MCF 10A (cell line): ENCODE data around the gene ASAP2. TPM values are rescaled to one million over a fixed set of nuclear protein-coding genes. Genes with fewer than 3 reads are reported as not detected.

ENCODE experiments used
- BruUV-seq: library from RNA; stranded (reverse); fragments of 400-500 nt; replicated peaks from 2 replicates; lab custom pipeline; 2021; lab: Mats Ljungman, UMichigan
- CTCF ChIA-PET: fragments of 300-600 bp; sonication (Branson Sonifier 250); formaldehyde crosslinking; extraction: SDS; loops from one replicate; lab custom pipeline; 2021; ENCODE audit warnings: antibody characterized with exemption, inconsistent platforms; lab: Yijun Ruan, JAX
- POLR2A ChIA-PET: fragments of 300-600, 350-650 bp; sonication (Branson Sonifier 250); formaldehyde crosslinking; extraction: SDS; loops from one replicate; lab custom pipeline; 2020; ENCODE audit warnings: antibody characterized with exemption, inconsistent platforms; lab: Yijun Ruan, JAX
- DNase-seq: peaks from one replicate; pipeline ENCODE4 v3.0.0-alpha.2; 2018; ENCODE audit not compliant: unreplicated experiment
- H3K27ac Mint-ChIP-seq: one replicate; pipeline ENCODE4 v1.8.0; 2022; ENCODE audit warnings: mild to moderate bottlenecking, low read depth, mixed read lengths; ENCODE audit not compliant: unreplicated experiment
- H3K27me3 Mint-ChIP-seq: one replicate; pipeline ENCODE4 v1.8.0; 2022; ENCODE audit warnings: mixed read lengths; ENCODE audit not compliant: insufficient read depth, unreplicated experiment
- H3K36me3 Mint-ChIP-seq: one replicate; pipeline ENCODE4 v1.8.0; 2022; ENCODE audit warnings: mild to moderate bottlenecking, moderate library complexity, mixed read lengths; ENCODE audit not compliant: insufficient read depth, unreplicated experiment
- H3K4me1 Mint-ChIP-seq: one replicate; pipeline ENCODE4 v1.8.0; 2022; ENCODE audit warnings: mixed read lengths; ENCODE audit not compliant: insufficient read depth, unreplicated experiment
- H3K4me3 Mint-ChIP-seq: one replicate; pipeline ENCODE4 v1.8.0; 2022; ENCODE audit warnings: mild to moderate bottlenecking, moderate library complexity, mixed read lengths; ENCODE audit not compliant: unreplicated experiment
- H3K9me3 Mint-ChIP-seq: one replicate; pipeline ENCODE4 v1.8.0; 2022; ENCODE audit warnings: mixed read lengths; ENCODE audit not compliant: unreplicated experiment
- CTCF ChIP-seq: fragments of 200-600 bp; IDR thresholded peaks from one replicate; pipeline ENCODE4 v1.8.0; 2022; ENCODE audit warnings: antibody characterized with exemption, mild to moderate bottlenecking; ENCODE audit not compliant: unreplicated experiment
- intact Hi-C: fragments of 100-400 bp; cut with micrococcal nuclease; formaldehyde crosslinking; loops from 2 replicates; pipeline ENCODE4 v1.14.1; 2022
- total RNA-seq: library from RNA; stranded (reverse); gene quantifications from 2 replicates; pipeline ENCODE4 v1.2.3, GENCODE V29; 2022

ASAP2 gene
- total RNA-seq, 1 experiment from 2014 or later, result 80.8 TPM

DNA sequence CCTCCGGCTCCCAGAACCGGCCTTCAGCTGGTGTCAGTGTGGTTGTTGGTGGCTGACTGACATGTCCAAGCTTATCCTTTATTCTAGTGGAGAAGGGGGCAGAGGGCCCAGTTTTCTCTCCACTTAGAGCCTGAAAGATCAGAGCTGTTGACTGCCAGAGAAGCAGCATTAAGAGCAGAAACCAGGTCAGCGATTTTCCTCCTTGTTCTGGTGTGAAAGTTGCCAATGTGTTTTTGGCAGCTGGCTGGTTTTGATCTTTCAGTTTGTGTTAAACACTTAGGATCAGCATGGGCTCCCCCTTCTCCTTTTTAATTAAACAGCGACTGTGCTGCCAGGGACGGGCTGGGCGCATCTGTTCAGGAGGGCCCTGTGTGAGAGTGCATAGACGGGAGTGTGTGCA is 100.9 kb downstream of the ASAP2 start:
- BruUV-seq, result no TSS peak
- Mint-ChIP-seq H3K36me3 (peaks cover 10% of the 10 kb centered on the region), H3K27ac (peak overlapping the region; percentile 19), H3K4me1 (peaks cover 45% of the 10 kb centered on the region), H3K4me3 (no peak overlapping the region), H3K27me3 (no peaks in the 10 kb centered on the region), H3K9me3 (no peaks in the 10 kb centered on the region)
- ChIA-PET CTCF (no interaction called here), POLR2A (interaction anchor here (1.1 to 5.3 kb wide), 4 partner anchors 10 to 163 kb away, joined by 3 to 98 read pairs (median 4); no protein-coding TSS in a partner anchor)
- DNase-seq, result no peak
- no peak for TF ChIP-seq CTCF
- intact Hi-C loops, result no loop called here

DNA sequence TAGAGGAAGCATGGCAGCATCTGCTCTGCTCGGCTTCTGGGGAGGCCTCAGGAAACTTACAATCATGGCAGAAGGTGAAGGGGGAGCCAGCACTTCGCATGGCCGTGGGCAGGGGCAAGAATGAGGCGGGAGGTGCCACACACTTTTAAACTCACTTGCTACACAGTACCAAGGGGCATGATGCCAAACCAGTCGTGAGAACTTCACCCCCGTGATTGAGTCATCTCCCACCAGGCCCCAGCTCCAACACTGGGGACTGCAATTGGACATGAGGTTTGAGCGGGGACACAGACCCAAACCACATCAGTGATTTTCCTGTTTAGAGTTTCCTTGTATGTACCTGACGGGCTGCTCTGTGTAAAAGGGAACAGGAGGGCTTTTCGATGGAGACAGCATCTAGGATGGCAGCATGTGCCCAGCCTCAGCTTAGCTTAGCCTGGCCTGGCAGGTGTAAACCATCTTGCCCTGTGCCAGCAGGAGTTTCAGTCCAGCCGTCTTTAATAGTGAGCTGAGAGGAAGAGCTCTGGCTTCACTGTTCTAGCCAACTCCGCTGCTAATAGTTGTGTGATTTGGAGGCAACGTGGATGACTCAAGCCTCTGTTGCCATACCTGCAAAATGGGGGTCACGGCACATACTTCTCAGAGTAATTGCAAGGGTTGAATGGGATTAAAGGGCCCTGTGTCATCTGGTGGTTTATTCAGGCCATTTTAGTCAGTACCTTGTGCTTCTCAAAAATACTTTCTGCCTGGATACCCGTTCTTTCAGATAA is 101.8 kb downstream of the ASAP2 start:
- intact Hi-C loops, result no loop called here
- ChIA-PET CTCF (interaction anchor here (0.6 to 0.7 kb wide), 2 partner anchors 74 to 432 kb away, joined by 3 to 4 read pairs; no protein-coding TSS in a partner anchor), POLR2A (interaction anchor here (0.6 to 5.3 kb wide), 4 partner anchors 19 to 101 kb away, joined by 3 to 98 read pairs (median 25); partner anchors contain the start of gene ASAP2)
- Mint-ChIP-seq H3K27ac (no peak overlapping the region), H3K27me3 (no peaks in the 10 kb centered on the region), H3K4me1 (peaks cover 46% of the 10 kb centered on the region), H3K36me3 (peaks cover 12% of the 10 kb centered on the region), H3K9me3 (no peaks in the 10 kb centered on the region), H3K4me3 (no peak overlapping the region)
- TF ChIP-seq CTCF, result no peak
- peak; percentile 80 for DNase-seq
- no TSS peak for BruUV-seq

- no peaks in the 10 kb centered on the region for H3K9me3 Mint-ChIP-seq
- no peak overlapping the region for H3K4me3 Mint-ChIP-seq
- peaks cover 12% of the 10 kb centered on the region for H3K36me3 Mint-ChIP-seq
- H3K27me3 Mint-ChIP-seq, result no peaks in the 10 kb centered on the region
- H3K27ac Mint-ChIP-seq, result no peak overlapping the region
- intact Hi-C loops, result no loop called here
- H3K4me1 Mint-ChIP-seq, result peaks cover 46% of the 10 kb centered on the region
- no peak for DNase-seq
- ChIA-PET CTCF (interaction anchor here (0.5 to 2.0 kb wide), 7 partner anchors 36 to 610 kb away, joined by 3 to 7 read pairs (median 3); no protein-coding TSS in a partner anchor), POLR2A (interaction anchor here (0.6 to 5.3 kb wide), 5 partner anchors 8 to 102 kb away, joined by 3 to 98 read pairs (median 25); partner anchors contain the start of gene ASAP2)
- no peak for TF ChIP-seq CTCF
- BruUV-seq, result no TSS peak
These were observed 102.5 kb downstream of the ASAP2 start for GRCh38 chr2:9309147-9309546.

DNA sequence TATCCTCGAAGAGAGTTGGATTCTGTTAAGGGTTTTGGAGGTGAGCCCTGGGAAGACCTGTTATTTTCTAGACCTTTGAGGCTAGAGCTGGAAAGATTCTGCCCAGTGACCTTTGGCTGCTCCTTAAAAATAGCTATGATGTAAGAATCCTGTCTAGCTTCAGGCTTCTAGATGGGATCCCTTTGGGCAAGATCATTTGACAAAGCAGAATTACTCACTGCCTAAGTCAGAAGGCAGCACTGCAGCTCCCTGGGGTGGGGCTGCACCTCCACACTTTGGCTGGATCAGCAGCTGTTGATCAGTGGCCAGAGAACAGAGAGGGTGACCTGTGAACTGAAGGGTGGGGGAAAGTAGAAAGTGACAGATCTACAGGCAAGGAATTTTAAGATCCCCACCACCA is 103.8 kb downstream of the ASAP2 start:
- Mint-ChIP-seq H3K4me1 (peaks cover 54% of the 10 kb centered on the region), H3K4me3 (peak overlapping the region; percentile 39), H3K27ac (peak overlapping the region; percentile 85), H3K36me3 (peaks cover 12% of the 10 kb centered on the region), H3K27me3 (no peaks in the 10 kb centered on the region), H3K9me3 (no peaks in the 10 kb centered on the region)
- intact Hi-C loops, result loop anchor here (1.0 to 2.0 kb wide), 4 partner anchors 23 to 104 kb away; partner anchors contain the start of gene ASAP2
- peak; percentile 88 for DNase-seq
- POLR2A ChIA-PET, result interaction anchor here (1.0 to 5.3 kb wide), 13 partner anchors 10 to 488 kb away, joined by 3 to 98 read pairs (median 6); partner anchors contain the start of genes ASAP2 and ITGB1BP1
- BruUV-seq, result no TSS peak
- no peak for TF ChIP-seq CTCF
- CTCF ChIA-PET, result interaction anchor here (0.7 to 2.0 kb wide), 12 partner anchors 13 to 437 kb away, joined by 3 to 7 read pairs (median 4); no protein-coding TSS in a partner anchor
